AG08395 (cell line): ENCODE results near the gene MAPKAPK3.

Source experiments
- DNase-seq: peaks from one replicate; pipeline ENCODE4 v3.0.0; 2012; ENCODE audit warnings: mixed read lengths, low spot score

Gene MAPKAPK3

DNA sequence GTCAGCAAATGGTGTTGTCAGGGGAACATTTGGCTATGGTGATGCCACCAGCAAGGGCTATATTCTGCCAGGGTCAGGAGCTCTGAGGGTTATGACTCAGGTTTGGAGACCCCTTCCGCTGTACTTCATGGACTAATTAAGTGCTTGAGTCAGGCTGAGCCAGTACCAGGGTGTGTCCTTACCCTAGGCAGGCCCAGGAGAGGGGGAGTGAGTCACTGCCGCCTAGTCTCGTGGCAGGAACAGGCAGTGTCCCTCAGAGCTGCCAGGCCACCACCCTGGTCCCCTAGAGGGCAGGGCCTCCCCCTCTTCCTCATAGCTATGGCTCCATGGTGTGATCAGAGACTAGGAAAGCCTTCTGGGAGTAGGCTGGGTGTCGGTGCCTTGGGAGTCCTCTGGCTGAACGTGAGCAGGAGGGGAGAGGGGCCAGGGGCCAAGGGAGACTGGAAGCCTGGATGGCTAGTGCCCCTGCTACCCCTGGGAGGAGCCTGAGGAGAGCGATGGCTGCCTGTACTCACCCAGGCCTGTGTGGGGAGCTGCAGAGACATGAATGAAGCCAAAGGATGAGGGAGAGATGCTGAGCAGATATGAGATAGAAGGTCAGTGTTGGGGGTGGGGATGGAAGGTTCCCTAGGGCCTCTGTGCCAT, 10.6 kb downstream of the MAPKAPK3 start:
- peak; percentile 83 for DNase-seq

DNA sequence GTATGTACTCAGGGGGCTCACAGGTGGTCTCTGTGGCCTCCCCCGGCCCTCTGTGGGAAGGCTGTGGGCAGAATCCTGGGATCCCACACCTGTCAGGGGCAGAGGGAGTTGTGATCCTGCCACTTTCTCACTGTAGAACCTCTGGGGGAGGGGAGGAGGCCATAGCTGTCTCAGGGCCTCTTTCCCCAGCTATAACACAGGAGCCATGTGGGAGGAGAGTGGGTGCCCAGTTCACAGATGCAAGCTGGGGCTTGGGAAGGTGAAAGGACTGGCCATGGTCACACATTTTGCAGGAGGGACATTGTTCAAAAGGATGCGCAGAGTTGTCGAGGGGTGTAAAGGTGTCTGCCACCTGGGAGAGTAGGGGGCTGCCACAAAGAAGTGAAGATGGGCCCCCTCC, 11.7 kb downstream of the MAPKAPK3 start:
- no peak for DNase-seq

DNA sequence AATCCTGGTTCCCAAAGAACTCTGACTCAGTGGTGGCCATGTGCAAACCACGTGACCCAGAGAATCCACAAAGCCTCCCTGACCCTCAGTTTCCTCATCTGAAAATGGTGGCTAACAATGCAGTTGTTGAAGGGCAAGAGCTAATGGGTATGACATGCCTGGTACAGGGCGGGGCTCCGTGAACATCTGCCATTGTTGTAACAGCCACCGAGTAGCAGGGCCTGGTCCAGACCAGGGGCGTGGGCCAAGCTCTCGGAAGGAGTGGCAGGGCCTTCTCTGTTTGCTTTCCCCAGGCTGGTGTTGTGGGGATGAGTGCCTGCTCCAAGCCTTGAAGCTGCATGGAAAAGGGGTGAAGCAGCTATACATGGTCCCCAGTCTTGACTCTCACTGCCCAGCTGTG, 13.4 kb downstream of the MAPKAPK3 start:
- no peak for DNase-seq

DNA sequence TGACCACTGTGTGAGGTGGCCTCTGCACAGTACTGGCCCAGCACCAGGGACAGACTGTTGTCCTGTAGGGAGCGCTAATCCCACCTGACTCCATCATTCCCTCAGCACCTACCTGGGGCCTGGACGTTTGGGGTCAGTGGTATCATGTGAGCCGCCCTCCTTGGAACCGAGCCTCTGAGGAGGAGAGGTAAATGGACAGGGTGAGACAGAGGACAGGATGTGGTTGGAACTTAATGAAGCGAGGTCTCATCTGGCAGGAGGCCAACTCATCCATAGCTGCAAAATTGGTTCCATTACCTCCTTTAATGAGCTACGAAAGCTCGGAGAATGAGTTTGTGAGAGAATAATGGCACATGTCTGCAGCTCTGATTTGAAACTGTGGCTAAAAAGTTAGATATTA, 13.9 kb downstream of the MAPKAPK3 start:
- DNase-seq, result no peak

DNA sequence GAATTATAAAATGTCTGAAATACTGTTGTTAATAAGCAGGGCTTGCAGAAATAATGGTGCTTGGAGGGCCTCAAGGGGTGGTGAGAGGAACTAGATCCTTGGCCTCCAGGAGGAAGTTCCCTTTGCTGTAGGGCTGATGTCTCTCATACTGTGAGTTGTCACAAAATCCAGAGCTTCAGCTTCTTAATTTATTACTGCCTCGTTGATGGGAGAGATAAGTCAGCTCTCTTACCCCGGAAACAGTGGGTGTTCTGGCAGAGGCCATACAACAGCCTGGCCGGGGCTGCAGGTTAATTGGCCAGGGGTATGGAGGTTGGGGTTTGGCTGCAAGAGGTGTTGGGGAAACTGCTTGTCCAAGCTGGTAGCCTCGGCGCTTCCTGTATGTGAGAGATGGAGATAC, 15.5 kb downstream of the MAPKAPK3 start:
- DNase-seq, result no peak

DNA sequence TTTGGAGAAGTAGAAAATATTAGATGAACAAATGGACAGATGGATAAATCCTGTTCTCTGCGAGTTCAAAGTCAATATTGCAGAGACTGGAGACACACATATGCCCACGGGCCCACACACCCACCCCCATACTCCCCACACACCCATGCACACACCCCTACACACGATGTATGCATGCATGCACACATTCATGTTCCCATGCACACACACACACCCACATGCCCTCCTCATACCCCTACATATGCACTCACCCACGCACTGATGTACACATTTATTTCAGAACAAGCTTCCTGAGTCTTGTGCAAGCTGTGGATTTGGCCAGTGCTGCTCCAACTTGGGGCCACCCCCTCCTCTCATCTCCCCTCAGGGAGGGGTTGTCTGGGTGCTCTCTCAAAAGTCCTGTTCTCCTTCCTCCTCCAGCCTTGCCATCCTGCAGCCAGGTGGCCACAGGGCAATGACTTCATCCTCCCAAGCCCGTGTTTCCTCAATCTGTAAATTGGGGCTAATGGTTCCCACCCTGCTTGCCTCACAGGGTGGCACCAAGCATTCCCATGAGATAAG, 16.4 kb downstream of the MAPKAPK3 start:
- DNase-seq, result no peak

DNA sequence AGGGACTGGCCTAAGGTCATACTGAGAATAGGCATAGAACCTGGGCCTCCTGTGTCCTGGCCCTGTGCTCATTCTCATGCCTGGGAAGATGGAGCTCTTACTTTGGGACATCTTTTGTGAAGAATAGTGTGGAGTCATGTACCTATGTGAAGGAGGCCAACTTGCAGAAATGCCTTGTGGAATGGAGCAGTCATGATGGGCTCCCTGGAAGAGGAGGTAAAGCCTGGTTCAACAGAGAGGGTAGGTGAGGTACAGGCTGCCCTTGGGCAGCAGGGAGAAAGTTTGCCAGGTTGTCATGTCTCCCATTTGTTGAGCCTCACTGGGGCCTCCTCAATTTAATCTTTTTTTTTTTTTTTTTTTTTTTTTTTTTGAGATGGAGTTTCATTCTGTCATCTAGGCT, 18.1 kb downstream of the MAPKAPK3 start:
- DNase-seq, result no peak

DNA sequence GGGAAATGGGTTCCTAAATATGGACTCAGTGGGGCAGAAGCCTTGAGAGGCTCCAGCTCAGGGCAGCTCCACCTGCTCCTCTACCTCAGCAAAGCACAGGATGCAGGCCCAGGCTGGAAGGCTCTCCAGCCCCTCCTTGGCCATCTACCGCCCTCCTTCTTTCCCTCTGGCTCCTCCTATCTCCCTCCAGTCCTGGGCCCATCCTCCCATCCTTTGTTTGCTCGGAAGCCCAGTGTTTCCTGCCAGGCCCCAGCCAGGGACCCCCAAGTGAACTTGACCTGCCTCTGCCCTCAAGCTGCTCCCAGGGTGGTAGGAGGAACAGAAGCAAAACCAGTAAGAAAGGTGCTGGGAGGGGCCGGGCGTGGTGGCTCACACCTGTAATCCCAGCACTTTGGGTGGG, 20.1 kb downstream of the MAPKAPK3 start:
- no peak for DNase-seq

DNA sequence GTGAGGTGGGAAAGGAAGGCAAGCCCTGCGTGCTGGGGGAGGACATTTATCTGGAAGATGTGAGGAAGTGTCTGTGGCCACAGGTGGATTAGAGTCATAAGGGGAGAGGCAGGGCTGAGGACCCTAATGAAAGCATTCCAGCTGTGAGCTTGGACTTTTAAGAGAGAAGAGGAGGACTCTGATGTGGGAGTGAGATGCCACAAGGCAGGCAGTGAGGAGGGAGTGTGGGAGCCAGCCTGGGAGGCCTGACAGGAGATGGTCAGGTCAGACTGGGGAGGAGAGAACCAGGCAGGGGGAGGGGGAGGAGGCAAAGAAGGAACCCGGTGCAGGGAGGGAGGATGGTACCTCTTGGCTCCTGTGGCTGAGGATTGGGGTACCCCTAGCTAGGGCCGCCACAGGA, 21.0 kb downstream of the MAPKAPK3 start:
- no peak for DNase-seq

DNA sequence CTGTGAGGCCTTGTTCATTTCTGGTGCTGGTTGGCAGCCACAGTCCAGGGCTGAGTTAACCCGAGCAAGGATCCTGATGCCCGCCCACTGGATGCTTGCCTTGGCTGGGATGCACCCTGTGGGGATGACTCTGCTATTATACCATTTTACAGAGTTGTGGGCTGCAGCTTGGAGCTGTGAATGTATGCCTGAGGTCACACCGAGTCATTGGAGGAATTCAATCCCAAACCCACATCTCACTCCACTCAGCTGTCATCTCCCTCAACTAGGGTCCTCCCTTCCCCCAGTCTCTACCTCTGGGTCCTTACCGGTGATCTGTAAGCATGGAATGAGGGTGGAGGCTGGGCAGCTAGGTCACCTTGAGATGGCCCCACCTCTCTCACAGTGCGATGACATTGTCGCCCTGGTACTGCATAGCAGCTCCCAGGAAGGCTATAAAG, 22.1 kb downstream of the MAPKAPK3 start:
- DNase-seq, result peak; percentile 91

DNA sequence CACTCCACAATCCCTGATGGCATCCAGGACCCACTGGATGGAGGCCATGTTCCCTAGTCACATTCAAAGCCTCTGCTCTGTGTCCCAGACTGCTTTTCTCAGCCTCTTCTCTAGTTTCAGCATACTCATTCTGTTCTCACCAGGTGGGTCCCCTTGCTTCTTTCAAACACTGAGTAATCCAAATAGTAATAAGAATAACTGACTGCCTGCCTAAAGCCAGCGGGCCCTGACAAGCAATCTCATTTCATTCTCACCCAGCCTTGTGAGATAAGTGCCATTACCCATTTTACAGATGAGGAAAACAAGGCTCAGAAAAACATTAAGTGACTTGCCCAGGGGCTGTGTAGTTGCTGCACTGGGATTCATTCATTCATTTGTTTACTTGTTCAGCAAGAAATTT, 25.4 kb downstream of the MAPKAPK3 start:
- DNase-seq, result no peak

DNA sequence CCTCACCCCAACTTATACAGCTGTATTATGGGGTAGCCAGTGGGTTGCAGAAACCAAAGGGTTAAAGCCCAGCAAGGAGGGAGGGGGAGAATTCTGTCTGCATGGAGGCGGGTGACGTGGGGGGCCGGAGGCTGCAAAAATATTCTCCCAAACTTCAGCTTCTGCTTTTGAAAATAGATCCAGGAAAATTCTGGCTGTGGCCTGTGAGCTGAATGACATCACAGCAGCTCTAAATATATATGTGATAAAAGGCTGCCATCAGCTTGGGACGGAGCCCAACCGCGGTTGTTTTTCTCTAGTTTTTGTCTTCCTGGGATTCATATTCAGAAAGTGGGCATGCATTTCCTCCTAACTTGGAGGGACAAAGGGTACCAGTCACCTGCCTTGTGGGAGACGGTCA, 27.6 kb downstream of the MAPKAPK3 start:
- no peak for DNase-seq

DNA sequence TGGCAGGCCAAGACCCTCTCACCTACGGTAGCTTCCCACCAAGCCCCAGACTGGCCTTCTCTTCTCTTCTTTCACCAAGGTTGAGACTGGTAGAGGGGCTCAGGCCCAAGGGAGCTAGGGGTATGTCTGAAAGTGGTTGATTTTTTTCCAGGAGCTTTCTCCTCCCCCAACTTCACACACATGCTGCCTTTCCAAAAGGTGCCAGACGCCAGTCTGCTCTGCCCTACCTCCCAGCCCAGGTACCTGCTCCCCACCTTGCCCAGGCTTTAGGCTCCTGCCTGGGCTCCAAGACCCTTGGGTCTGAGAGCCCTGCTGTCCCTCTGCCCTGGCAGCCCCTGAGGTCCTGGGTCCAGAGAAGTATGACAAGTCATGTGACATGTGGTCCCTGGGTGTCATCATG, 28.4 kb downstream of the MAPKAPK3 start:
- no peak for DNase-seq

DNA sequence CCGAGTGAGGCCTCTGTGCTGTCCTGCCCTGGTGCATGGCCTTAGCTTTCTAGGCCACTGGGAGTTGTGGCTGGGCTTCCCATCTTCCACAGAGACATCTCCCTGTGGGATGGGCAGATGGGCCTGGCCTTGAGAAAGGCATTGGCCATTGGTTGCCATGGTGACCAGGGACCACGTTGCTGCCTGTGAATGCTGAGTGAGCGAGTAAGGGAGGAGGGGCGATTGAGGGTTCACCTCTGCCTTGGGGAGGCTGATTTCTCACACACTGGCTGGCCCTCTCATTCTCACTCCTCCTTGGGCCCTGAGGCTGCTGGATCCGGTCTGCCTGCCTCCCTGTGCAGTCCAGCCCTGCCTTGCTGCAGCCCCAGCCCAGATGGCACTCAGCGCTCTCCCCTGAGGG, 31.4 kb downstream of the MAPKAPK3 start:
- DNase-seq, result no peak

DNA sequence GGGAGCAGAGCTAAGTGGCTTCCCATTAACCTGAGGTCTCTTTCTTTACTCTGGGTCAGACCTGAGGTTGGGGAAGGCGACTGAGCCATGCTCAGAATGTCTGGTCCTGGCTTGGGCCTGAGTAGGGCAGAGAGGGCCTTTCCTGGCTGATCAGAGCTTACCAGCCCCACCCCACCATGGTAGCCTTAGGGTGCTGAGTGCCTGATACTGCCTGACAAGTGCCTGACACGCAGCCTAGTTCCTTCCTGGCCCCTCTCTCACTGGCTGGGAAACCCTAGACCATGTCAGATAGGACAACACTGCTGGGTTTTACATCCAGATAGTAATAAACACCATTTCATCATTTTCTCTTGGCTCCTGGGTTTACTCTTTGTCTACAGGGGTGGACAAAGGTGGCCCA, 32.0 kb downstream of the MAPKAPK3 start:
- no peak for DNase-seq

DNA sequence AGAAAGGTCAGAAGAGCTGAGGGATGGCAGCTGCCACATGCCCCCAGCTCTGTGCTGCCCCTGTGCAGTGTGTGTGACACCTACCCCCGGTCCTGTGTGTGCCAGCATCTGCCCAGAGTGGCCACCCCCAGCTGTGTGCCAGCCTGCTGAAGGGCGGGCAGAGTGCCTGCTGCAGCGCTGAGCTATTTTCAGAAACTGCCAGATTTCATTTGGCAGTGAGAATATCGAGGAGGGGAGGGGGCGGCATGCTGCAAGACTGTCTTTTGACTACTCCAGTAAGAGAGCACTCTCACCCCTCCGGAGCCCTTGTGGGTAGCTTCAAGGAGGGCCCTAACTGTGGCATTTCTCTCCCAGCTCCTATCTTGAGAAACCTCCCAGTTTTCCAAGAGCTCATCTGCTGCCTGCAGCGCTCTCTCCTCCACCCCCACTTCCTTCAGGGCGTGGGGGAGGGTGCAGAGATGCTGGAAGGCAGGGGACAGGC, 32.5 kb downstream of the MAPKAPK3 start:
- DNase-seq, result no peak

DNA sequence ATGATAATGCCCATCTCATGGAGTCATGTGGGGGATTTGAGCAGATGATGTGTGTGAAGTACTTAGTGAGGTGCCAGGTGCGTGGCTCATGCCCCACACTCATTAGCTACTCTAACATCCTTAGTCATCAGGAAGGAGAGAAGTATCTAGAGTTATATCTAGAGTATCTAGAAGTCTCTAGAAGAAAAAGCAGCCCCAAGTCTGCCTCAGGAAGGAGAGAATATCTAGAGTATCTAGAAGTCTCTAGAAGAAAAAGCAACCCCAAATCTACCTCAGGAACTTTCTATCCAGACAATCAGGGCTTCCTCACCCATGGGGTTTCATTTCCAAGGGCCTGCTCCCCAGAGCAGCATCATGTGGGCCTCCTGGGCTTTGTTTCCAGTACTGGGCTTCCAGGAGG, 33.1 kb downstream of the MAPKAPK3 start:
- no peak for DNase-seq

DNA sequence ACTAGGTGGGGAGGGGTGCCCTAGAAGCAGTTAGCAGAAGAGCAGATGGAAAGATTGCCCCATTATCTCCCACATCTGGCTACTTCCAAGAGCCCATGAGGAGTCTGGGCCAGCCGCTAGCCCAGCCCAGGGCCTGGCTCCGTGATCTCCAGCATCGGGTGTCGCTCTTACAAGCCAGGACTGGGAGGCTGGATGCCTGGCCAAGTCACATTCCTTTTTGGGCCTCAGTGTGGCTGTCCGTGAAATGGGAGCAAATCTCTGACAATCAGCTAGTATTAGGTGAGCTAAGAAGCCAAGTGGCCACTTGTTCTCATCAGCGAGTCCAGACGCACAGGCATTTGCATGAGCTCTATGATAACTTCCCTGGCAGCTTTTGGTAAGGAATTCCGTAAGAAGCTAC, 34.5 kb downstream of the MAPKAPK3 start:
- no peak for DNase-seq

DNA sequence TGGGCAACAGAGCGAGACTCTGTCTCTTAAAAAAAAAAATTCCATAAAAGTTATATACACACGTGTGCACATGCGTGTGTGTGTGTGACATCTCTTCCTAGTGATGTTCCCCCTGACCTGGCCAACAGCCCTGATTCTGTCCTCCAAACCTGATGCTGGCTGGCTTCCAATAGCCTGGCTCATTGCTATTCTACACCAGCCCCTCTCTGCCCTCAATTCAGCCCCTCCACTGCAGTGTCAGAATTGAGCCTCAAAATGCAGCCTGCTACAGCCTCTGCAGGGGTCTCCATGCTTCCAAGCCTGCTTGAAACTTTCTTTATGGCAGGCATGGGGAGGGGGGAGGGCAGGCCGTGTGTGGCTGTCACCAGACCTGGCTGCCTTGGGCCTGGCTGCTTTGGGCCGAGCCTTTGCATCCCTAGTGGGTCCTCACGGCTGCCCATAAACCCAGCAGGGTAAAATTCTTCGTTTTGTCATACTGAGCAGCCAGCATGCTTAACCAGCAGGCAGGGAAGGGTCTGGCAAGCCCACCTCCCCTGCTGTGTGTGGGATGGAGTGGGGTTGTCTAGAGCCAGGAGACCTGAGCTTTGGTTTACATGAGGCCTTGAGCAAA, 35.1 kb downstream of the MAPKAPK3 start:
- no peak for DNase-seq

DNA sequence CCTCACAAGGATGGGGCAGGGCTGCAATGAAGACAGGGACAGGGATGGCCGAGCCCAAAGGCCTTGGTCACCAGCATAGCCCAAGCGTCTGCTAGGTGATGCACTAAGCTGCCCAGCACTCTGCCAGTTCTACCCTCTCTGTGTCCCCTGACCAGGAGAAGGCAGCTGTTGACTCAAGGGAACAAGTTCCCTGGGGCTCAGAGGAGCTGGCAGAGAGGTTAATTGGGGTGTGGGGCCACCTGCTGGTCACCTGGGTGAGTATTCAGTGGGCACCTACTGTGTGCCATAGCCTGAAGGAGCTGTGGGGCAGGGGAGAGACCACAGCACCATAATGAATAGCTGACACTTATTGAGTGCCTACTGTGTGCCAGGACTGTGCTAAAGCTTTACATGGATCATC, 35.8 kb downstream of the MAPKAPK3 start:
- DNase-seq, result no peak

DNA sequence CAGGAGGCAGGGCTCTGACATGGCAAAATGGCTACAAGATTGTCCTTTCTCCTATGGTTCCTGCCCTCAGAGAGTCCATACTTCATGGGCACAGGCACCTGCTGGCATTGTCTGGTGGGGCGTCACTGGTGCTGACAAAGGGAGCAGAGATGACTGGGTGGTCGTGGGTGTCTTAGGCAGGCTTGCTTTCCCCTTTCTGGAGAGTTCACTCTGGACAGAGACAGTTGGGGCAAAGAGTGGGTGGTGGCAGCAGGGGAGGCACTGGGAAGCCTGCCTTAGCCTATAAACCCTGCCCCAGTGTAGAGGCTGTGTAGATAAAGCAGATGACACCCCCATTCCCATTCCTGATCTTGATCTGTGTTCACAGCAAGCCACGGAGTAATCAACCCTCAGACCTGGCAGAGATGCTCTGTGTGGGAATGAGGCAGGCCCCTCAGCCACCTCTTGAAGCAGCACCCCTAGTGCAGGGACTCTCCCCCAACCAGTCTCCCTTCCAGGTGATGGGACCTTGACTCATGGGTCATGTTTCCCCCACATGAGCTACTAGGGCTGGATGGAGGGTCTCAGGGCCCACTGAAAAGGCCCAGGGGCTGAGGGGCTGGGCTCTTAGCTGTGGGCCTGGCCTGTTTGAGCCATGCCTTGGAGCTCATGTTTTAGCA, 37.1 kb downstream of the MAPKAPK3 start:
- no peak for DNase-seq

DNA sequence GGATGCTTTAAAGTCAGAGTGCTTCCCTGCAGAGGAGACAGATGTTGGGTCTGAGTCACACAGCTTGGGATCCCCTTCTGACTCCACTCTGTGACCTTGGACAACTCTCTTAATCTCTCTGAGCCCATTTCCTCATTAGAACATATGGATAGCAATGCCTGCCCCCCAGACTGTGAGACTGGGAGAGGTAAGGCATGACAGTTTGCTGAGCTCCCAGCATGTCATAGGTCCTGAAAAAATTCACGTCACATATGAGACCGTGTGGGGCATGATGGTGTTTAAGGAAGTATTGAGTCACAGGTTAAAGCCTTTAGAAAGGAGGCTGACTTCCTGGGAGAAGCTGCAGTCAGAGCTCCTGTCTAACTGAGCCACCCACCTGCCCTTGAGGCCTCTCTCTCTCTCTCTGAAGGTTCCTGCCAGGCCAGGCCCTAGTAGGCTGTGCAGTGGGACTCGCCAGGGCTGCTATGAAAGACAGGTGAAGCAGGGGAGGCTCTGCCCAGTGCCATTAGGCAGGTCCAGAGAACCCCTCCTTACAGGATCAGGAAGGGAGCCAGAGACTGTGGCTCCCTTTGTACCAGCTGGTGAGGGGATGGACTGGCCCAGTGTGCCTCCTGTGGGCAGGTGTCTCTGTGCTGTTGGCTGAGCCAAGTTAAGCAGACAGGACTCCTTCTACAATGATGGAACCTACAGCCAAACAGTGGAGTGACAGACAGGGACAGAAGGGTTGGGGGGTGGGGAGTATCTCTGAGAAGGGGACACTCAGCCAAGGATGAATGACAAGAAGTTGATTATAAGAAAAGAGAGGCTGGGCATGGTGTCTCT, 38.3 kb downstream of the MAPKAPK3 start:
- no peak for DNase-seq
